Rectal smooth muscle tissue (tissue), 1 donor: ENCODE measurements around the gene SNED1.
A peak's percentile ranks its signal among the peaks of the same experiment; 100 is the strongest.

ENCODE experiments used
- H3K27ac ChIP-seq: one replicate; pipeline ENCODE4 v1.7.0; 2013; ENCODE audit warnings: low read depth, low read length, inconsistent platforms
- H3K27me3 ChIP-seq: one replicate; pipeline ENCODE4 v1.7.0; 2013; ENCODE audit warnings: low read length; ENCODE audit not compliant: control insufficient read depth, insufficient read depth
- H3K36me3 ChIP-seq: one replicate; pipeline ENCODE4 v1.7.0; 2013; ENCODE audit warnings: low read length; ENCODE audit not compliant: control insufficient read depth, insufficient read depth
- H3K4me1 ChIP-seq: one replicate; pipeline ENCODE4 v1.7.0; 2013; ENCODE audit warnings: low read length; ENCODE audit not compliant: control insufficient read depth, insufficient read depth
- H3K4me3 ChIP-seq: one replicate; pipeline ENCODE4 v1.7.0; 2013; ENCODE audit warnings: low read length
- H3K9ac ChIP-seq: one replicate; pipeline ENCODE4 v1.7.0; 2013; ENCODE audit warnings: low read length

Gene SNED1

GRCh38 chr2:241051578-241052487 is 53.4 kb downstream of the SNED1 start:
- H3K9ac ChIP-seq = no peak overlapping the region
- H3K36me3 ChIP-seq = no peaks in the 10 kb centered on the region
- H3K4me1 ChIP-seq = no peaks in the 10 kb centered on the region
- no peak overlapping the region for H3K4me3 ChIP-seq
- H3K27ac ChIP-seq = no peak overlapping the region
- no peaks in the 10 kb centered on the region for H3K27me3 ChIP-seq

GRCh38 chr2:241052677-241053360 is 54.4 kb downstream of the SNED1 start:
- Histone ChIP-seq H3K27ac (no peak overlapping the region), H3K4me1 (no peaks in the 10 kb centered on the region), H3K9ac (no peak overlapping the region), H3K4me3 (no peak overlapping the region), H3K36me3 (no peaks in the 10 kb centered on the region), H3K27me3 (no peaks in the 10 kb centered on the region)

- H3K4me1 ChIP-seq = no peaks in the 10 kb centered on the region
- no peaks in the 10 kb centered on the region for H3K27me3 ChIP-seq
- H3K9ac ChIP-seq = no peak overlapping the region
- H3K4me3 ChIP-seq = no peak overlapping the region
- no peaks in the 10 kb centered on the region for H3K36me3 ChIP-seq
- no peak overlapping the region for H3K27ac ChIP-seq
Measured at GRCh38 chr2:241053576-241054251, 55.3 kb downstream of the SNED1 start.

GRCh38 chr2:241061275-241061674 is 62.9 kb downstream of the SNED1 start:
- H3K4me1 ChIP-seq = no peaks in the 10 kb centered on the region
- H3K27me3 ChIP-seq = no peaks in the 10 kb centered on the region

GRCh38 chr2:241062389-241063092 is 64.1 kb downstream of the SNED1 start:
- H3K4me1 ChIP-seq = no peaks in the 10 kb centered on the region
- H3K36me3 ChIP-seq = no peaks in the 10 kb centered on the region
- H3K4me3 ChIP-seq = no peak overlapping the region
- H3K27me3 ChIP-seq = no peaks in the 10 kb centered on the region
- H3K9ac ChIP-seq = no peak overlapping the region
- H3K27ac ChIP-seq = no peak overlapping the region

More at GRCh38 chr2:241061275-241061674, 62.9 kb downstream of the SNED1 start:
- Histone ChIP-seq H3K36me3 (no peaks in the 10 kb centered on the region), H3K4me3 (no peak overlapping the region), H3K27ac (no peak overlapping the region), H3K9ac (no peak overlapping the region)

- no peak overlapping the region for H3K9ac ChIP-seq
- no peaks in the 10 kb centered on the region for H3K4me1 ChIP-seq
- H3K27ac ChIP-seq = no peak overlapping the region
- no peaks in the 10 kb centered on the region for H3K36me3 ChIP-seq
- H3K27me3 ChIP-seq = no peaks in the 10 kb centered on the region
- no peak overlapping the region for H3K4me3 ChIP-seq
Measured at GRCh38 chr2:241063093-241063551, 64.7 kb downstream of the SNED1 start.

- H3K4me1 ChIP-seq = no peaks in the 10 kb centered on the region
- H3K4me3 ChIP-seq = peak overlapping the region; percentile 32
- H3K9ac ChIP-seq = no peak overlapping the region
- no peak overlapping the region for H3K27ac ChIP-seq
- no peaks in the 10 kb centered on the region for H3K27me3 ChIP-seq
- no peaks in the 10 kb centered on the region for H3K36me3 ChIP-seq
Measured at GRCh38 chr2:241063587-241063986, 65.2 kb downstream of the SNED1 start.

GRCh38 chr2:241064008-241064801 is 65.8 kb downstream of the SNED1 start:
- peak overlapping the region; percentile 32 for H3K4me3 ChIP-seq
- no peaks in the 10 kb centered on the region for H3K36me3 ChIP-seq
- no peaks in the 10 kb centered on the region for H3K4me1 ChIP-seq
- no peak overlapping the region for H3K9ac ChIP-seq
- no peaks in the 10 kb centered on the region for H3K27me3 ChIP-seq
- no peak overlapping the region for H3K27ac ChIP-seq

GRCh38 chr2:241064802-241065354 is 66.5 kb downstream of the SNED1 start:
- H3K27ac ChIP-seq = no peak overlapping the region

GRCh38 chr2:241065355-241065803 is 67.0 kb downstream of the SNED1 start:
- Histone ChIP-seq H3K36me3 (no peaks in the 10 kb centered on the region), H3K27me3 (no peaks in the 10 kb centered on the region), H3K9ac (no peak overlapping the region), H3K4me3 (no peak overlapping the region), H3K4me1 (no peaks in the 10 kb centered on the region), H3K27ac (no peak overlapping the region)

More at GRCh38 chr2:241064802-241065354, 66.5 kb downstream of the SNED1 start:
- no peaks in the 10 kb centered on the region for H3K27me3 ChIP-seq
- H3K36me3 ChIP-seq = no peaks in the 10 kb centered on the region
- H3K4me1 ChIP-seq = no peaks in the 10 kb centered on the region
- no peak overlapping the region for H3K4me3 ChIP-seq
- no peak overlapping the region for H3K9ac ChIP-seq
